Stomach (tissue), 9 donors: Measurements from ENCODE around the gene GBE1. TPM values are rescaled to one million over a fixed set of nuclear protein-coding genes. Genes with fewer than 3 reads are reported as not detected.

Experiments used
- DNase-seq, 2 donors: peaks; one replicate each; pipeline versions ENCODE4 v3.0.0 to v3.0.0-alpha.2; 2013 to 2019
- H3K27ac ChIP-seq, 5 donors: fragments of 200-600 bp in 4 of 5; sonication (generic) in 4 of 5; one replicate each; pipeline ENCODE4 v1.5.1; 2013 to 2019; ENCODE audit warnings: mild to moderate bottlenecking in 1 of 5, moderate library complexity in 1 of 5
- H3K27me3 ChIP-seq, 3 donors: fragments of 200-600 bp; sonication (generic); one replicate each; pipeline ENCODE4 v1.5.1; 2017 to 2019; ENCODE audit warnings: mixed run types in 1 of 3
- H3K36me3 ChIP-seq, 4 donors: fragments of 200-600 bp; sonication (generic); 1 replicate in 3 of 4; 2 replicates in 1 of 4; pipeline ENCODE4 v1.5.1; 2016 to 2019
- H3K4me1 ChIP-seq, 4 donors: fragments of 200-600 bp; sonication (generic); one replicate each; pipeline ENCODE4 v1.5.1; 2016 to 2019
- H3K4me3 ChIP-seq, 4 donors: fragments of 200-600 bp; sonication (generic) in 3 of 4; one replicate each; pipeline ENCODE4 v1.5.1; 2016 to 2019; ENCODE audit warnings: mild to moderate bottlenecking in 1 of 4
- H3K9me3 ChIP-seq, 4 donors: fragments of 200-600 bp; sonication (generic); one replicate each; pipeline ENCODE4 v1.5.1; 2016 to 2019
- EP300 ChIP-seq: sonication (generic); formaldehyde crosslinking; IDR thresholded peaks from one replicate; pipeline ENCODE4 v1.6.1; 2017; ENCODE audit warnings: antibody characterized with exemption
- POLR2A ChIP-seq, 4 donors: fragments of 450-650 bp; IDR thresholded peaks; one replicate each; pipeline ENCODE4 v1.6.1; 2016; ENCODE audit warnings: antibody characterized with exemption in 4 of 4, control low read depth in 2 of 4, mild to moderate bottlenecking in 1 of 4, moderate library complexity in 1 of 4
- POLR2AphosphoS5 ChIP-seq, 3 donors: sonication (generic); formaldehyde crosslinking; IDR thresholded peaks; one replicate each; pipeline ENCODE4 v1.6.1; 2016; ENCODE audit warnings: antibody characterized with exemption in 3 of 3
- WGBS, 5 donors: extraction: QIAGEN DNeasy Blood & Tissue Kit in 3 of 5; methylation state at CpG; one replicate each; pipeline versions ENCODE4 v1.1.5 to v1.1.7; 2013 to 2018; 5-methylcytosine and 5-hydroxymethylcytosine counted together
- intact Hi-C: fragments of 100-400 bp; cut with DNase I; formaldehyde crosslinking; loops from one replicate; pipeline ENCODE4 v1.15.1; 2023; ENCODE audit warnings: low total_unique reads
- polyA plus RNA-seq, 3 donors: library from polyadenylated mRNA; stranded (reverse); fragments of 200-250 nt; gene quantifications; one replicate each; pipeline ENCODE4 v1.2.3, GENCODE V29; 2013
- total RNA-seq, 5 donors: library from RNA; depleted of rRNA; stranded (reverse); fragments of >200 nt; gene quantifications; one replicate each; pipeline versions ENCODE4 v1.1.0 to v1.2.3, GENCODE V29; 2014 to 2016
- TF ChIP-seq, protein P1 (sequence below), 7 experiments: fragments of 450-650 bp in 4 of 7; fragments of 200-600 bp in 3 of 7; sonication (generic) in 3 of 7; IDR thresholded peaks; one replicate each; pipeline ENCODE4 v1.5.1; 2016 to 2019; ENCODE audit warnings: antibody characterized with exemption in 7 of 7, control low read depth in 2 of 7, mild to moderate bottlenecking in 1 of 7
- donor health status: healthy with polysubstance abuse.
- donor health status: Bipolar disorder and iron deficiency.
- donor health status: healthy.

Gene GBE1
- total and polyA plus RNA-seq, 8 donors = 8.2 to 57.1 (median 11.6) TPM

DNA sequence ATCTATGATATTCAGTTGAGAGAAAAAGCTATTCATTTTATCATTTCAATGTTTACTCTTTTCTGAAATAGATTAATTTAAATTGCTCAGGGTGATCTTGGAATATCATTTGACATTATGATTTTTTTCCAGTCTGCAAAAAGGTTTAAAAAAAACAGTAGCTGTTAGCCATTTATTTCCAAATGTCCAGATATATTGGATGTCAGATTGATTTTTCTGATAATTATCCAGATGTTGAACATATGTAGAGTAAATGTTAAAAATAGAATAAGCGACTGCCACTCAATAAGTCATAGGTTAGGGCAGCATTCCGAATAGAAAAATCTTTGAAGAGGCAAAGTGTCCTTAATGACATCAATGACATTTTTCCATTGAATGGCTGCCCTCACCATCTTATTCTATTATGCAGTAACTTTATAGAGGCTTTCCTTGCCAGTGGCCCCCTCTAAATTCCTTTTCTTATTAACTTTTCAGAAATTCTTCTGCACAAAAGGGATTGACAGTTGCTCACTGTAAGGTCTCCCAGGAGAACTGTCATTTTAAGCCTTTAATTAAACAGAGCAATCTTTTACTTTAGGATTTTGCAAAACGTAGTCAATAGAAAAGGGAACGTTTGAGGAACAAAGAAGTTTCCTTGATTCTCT lies 316.5 kb downstream of the GBE1 start:
- intact Hi-C loops = no loop called here
- Histone ChIP-seq H3K27ac (no peak overlapping the region), H3K27me3 (no peaks in the 10 kb centered on the region), H3K9me3 (no peaks in the 10 kb centered on the region), H3K4me1 (no peaks in the 10 kb centered on the region), H3K4me3 (no peak overlapping the region), H3K36me3 (no peaks in the 10 kb centered on the region)
- no peak for TF ChIP-seq EP300
- no peak for TF ChIP-seq POLR2A (IDR thresholded peaks at IDR 0.05)
- TF ChIP-seq, protein P1, sequence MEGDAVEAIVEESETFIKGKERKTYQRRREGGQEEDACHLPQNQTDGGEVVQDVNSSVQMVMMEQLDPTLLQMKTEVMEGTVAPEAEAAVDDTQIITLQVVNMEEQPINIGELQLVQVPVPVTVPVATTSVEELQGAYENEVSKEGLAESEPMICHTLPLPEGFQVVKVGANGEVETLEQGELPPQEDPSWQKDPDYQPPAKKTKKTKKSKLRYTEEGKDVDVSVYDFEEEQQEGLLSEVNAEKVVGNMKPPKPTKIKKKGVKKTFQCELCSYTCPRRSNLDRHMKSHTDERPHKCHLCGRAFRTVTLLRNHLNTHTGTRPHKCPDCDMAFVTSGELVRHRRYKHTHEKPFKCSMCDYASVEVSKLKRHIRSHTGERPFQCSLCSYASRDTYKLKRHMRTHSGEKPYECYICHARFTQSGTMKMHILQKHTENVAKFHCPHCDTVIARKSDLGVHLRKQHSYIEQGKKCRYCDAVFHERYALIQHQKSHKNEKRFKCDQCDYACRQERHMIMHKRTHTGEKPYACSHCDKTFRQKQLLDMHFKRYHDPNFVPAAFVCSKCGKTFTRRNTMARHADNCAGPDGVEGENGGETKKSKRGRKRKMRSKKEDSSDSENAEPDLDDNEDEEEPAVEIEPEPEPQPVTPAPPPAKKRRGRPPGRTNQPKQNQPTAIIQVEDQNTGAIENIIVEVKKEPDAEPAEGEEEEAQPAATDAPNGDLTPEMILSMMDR (IDR thresholded peaks at IDR 0.05) = no peak
- no peak for TF ChIP-seq POLR2AphosphoS5 (IDR thresholded peaks at IDR 0.05)
- 76 to 84% (median 83%) methylated on average over 4 of the region's 4 CpGs for WGBS, 5 donors
- DNase-seq = no peak

DNA sequence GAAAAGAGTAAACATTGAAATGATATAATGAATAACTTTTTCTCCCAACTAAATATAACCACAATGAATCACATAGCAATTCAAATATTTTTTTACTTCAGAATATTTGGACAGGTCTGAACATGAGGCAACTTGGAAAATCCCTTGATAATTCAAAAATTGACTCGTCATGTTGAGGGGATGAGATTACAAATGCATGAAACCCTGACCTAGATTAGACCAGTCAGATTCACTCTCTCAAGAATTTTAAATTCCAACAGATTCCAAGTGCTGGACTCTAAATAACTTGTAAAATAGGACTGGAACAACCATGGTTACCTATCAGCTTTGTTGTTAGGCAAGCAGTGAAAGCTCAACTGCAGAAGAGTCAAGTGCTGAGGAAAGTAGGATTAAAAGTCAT lies 317.5 kb downstream of the GBE1 start:
- WGBS, 5 donors = 25 to 50% (median 32%) methylated on average over 1 of the region's 1 CpG
- no peaks in the 10 kb centered on the region for H3K27me3 ChIP-seq
- no peak overlapping the region for H3K4me3 ChIP-seq
- H3K27ac ChIP-seq = no peak overlapping the region
- DNase-seq = no peak
- intact Hi-C loops = no loop called here
- no peaks in the 10 kb centered on the region for H3K4me1 ChIP-seq
- H3K36me3 ChIP-seq = no peaks in the 10 kb centered on the region
- no peaks in the 10 kb centered on the region for H3K9me3 ChIP-seq
- TF ChIP-seq POLR2AphosphoS5 (IDR thresholded peaks at IDR 0.05) (no peak), POLR2A (IDR thresholded peaks at IDR 0.05) (no peak), EP300 (no peak)
- TF ChIP-seq, protein P1 (IDR thresholded peaks at IDR 0.05) = no peak

DNA sequence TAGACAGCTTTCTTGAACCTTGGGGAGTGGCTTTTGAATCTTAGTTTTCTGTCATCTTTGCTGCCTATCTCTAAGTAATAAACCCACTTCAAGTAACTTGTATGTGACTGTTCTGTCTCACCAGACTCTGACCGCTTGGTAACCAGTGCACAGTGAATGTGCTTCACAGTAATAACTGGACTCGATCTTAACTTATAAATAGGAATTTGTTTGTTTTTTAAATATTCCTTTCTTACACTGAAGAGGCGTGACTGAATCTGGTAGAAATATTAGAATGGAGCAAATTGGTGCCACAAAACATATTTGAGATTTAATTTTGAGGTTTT lies 318.0 kb downstream of the GBE1 start:
- TF ChIP-seq POLR2AphosphoS5 (IDR thresholded peaks at IDR 0.05) = no peak
- TF ChIP-seq EP300 = no peak
- TF ChIP-seq, protein P1 (IDR thresholded peaks at IDR 0.05) = no peak
- TF ChIP-seq POLR2A (IDR thresholded peaks at IDR 0.05) = no peak
- Histone ChIP-seq H3K36me3 (no peaks in the 10 kb centered on the region), H3K27ac (no peak overlapping the region), H3K9me3 (no peaks in the 10 kb centered on the region), H3K4me1 (no peaks in the 10 kb centered on the region), H3K27me3 (no peaks in the 10 kb centered on the region), H3K4me3 (no peak overlapping the region)
- DNase-seq = no peak
- intact Hi-C loops = no loop called here
- WGBS, 5 donors = 68 to 82% (median 80%) methylated on average over 3 of the region's 3 CpGs

DNA sequence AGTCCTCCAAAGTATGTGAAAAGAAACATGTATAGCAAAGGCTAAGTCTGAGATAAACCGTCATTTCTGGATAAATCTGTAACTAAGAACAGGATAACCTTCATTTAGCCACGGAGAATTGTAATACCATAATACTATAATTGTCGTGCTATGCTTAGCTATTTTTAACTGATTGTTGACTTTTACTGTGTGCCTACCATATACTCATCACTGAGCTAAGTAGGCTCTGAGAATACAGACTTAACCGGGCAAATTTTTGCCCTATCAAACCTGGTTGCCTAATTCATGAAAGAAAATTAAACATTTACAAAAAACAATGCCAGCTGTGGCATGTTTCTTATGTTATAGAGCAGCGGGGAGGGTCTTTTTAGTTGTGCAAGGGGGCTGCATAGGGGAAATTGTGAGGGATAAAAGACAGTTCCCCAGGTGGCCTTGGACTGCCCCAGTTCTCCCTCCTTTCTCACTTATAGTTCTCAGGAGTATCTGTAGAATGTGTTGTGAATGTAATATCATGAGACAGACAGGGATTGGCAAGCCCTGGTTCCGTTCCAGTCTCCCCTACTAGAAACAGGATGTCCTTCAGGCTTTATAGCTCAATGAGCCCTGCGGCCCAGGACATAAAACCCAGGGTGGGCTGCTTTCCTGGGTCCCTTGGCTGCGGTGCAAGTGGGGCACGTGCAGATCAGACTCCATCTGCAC lies 318.5 kb downstream of the GBE1 start:
- H3K4me3 ChIP-seq = no peak overlapping the region
- H3K9me3 ChIP-seq = no peaks in the 10 kb centered on the region
- intact Hi-C loops = no loop called here
- no peak overlapping the region for H3K27ac ChIP-seq
- no peaks in the 10 kb centered on the region for H3K27me3 ChIP-seq
- no peak for TF ChIP-seq POLR2A (IDR thresholded peaks at IDR 0.05)
- no peak for TF ChIP-seq EP300
- TF ChIP-seq POLR2AphosphoS5 (IDR thresholded peaks at IDR 0.05) = no peak
- TF ChIP-seq, protein P1 (IDR thresholded peaks at IDR 0.05) = no peak
- no peaks in the 10 kb centered on the region for H3K36me3 ChIP-seq
- 60 to 65% (median 65%) methylated on average over 9 of the region's 9 CpGs for WGBS, 5 donors
- H3K4me1 ChIP-seq = no peaks in the 10 kb centered on the region
- DNase-seq = no peak
